ENCODE measurements around the gene EXOC3.
A peak's percentile ranks its signal among the peaks of the same experiment; 100 is the strongest.
"Not testable (repeated sequence)": the region's sequence is repeated elsewhere in the genome, so short reads cannot be mapped to it uniquely, and the experiment has no call there.

EXOC3 gene

GRCh38 chr5:442335-443238, at the start of gene EXOC3:
TSS of gene EXOC3 (plus strand) at chr5:443176. CDS start at chr5:446206, 3,030 bp downstream.
- DNase-seq = peak; percentile 54 to 69 (median 65)

GRCh38 chr5:393846-394275, 49.1 kb upstream of the EXOC3 start:
- no peak for DNase-seq

GRCh38 chr5:394671-395155, 48.3 kb upstream of the EXOC3 start:
- no peak for DNase-seq

- DNase-seq = no peak
These were observed 47.6 kb upstream of the EXOC3 start for GRCh38 chr5:395156-395920.

GRCh38 chr5:395921-396530, 47.0 kb upstream of the EXOC3 start:
- DNase-seq = no peak

GRCh38 chr5:396531-396961, 46.4 kb upstream of the EXOC3 start:
- DNase-seq = no peak

GRCh38 chr5:398141-398474, 44.9 kb upstream of the EXOC3 start:
- DNase-seq = not testable (repeated sequence)

GRCh38 chr5:398475-399295, 44.3 kb upstream of the EXOC3 start:
- no peak for DNase-seq

- peak in 3 of 4 experiments; percentile 19 to 24 (median 22) for DNase-seq
These were observed 43.4 kb upstream of the EXOC3 start for GRCh38 chr5:399296-400281.

- no peak for DNase-seq
These were observed 42.5 kb upstream of the EXOC3 start for GRCh38 chr5:400282-401145.

GRCh38 chr5:401146-402034, 41.6 kb upstream of the EXOC3 start:
- DNase-seq = no peak

- DNase-seq = not testable (repeated sequence)
These were observed 40.8 kb upstream of the EXOC3 start for GRCh38 chr5:402219-402614.

GRCh38 chr5:402615-403359, 40.2 kb upstream of the EXOC3 start:
- DNase-seq = no peak

- no peak for DNase-seq
These were observed 39.0 kb upstream of the EXOC3 start for GRCh38 chr5:403995-404394.

GRCh38 chr5:404666-405241, 38.2 kb upstream of the EXOC3 start:
- no peak for DNase-seq

GRCh38 chr5:405421-405820, 37.6 kb upstream of the EXOC3 start:
- no peak for DNase-seq

GRCh38 chr5:406041-406440, 36.9 kb upstream of the EXOC3 start:
- no peak for DNase-seq

GRCh38 chr5:407051-407450, 35.9 kb upstream of the EXOC3 start:
- no peak for DNase-seq

Measured in activated CD4-positive, CD25-positive, alpha-beta regulatory T cell (primary cell).